ENCODE data around the gene ATP7B.

- TF ChIP-seq POLR2A (IDR thresholded peaks at IDR 0.05) (no peak), CTCF (IDR thresholded peaks at IDR 0.05) (no peak)
Observed at GRCh38 chr13:51997641-51998330, 13.5 kb downstream of the ATP7B start.
